HEK293 (cell line): ENCODE results near the gene DVL1.
A peak's percentile ranks its signal among the peaks of the same experiment; 100 is the strongest.

ENCODE experiments used
- ATF2 ChIP-seq: fragments of 450-650 bp; formaldehyde crosslinking; IDR thresholded peaks from 2 replicates; pipeline ENCODE4 v1.5.1; 2016; ENCODE audit warnings: missing biosample characterization, missing genetic modification characterization, low read depth
- EGR2 ChIP-seq: fragments of 450-650 bp; formaldehyde crosslinking; IDR thresholded peaks from 2 replicates; pipeline ENCODE4 v1.5.1; 2016; ENCODE audit warnings: low read depth, missing biosample characterization, missing genetic modification characterization
- ELK4 ChIP-seq: IDR thresholded peaks from 2 replicates; pipeline ENCODE4 v1.6.1; 2011; ENCODE audit warnings: mild to moderate bottlenecking, low read depth, low read length, borderline replicate concordance
- GLI4 ChIP-seq: fragments of 450-650 bp; formaldehyde crosslinking; IDR thresholded peaks from 2 replicates; pipeline ENCODE4 v1.5.1; 2016; ENCODE audit warnings: missing biosample characterization, missing genetic modification characterization
- HOXC10 ChIP-seq: sonication (generic); formaldehyde crosslinking; IDR thresholded peaks from 2 replicates; pipeline ENCODE4 v1.8.1; 2023; ENCODE audit warnings: mild to moderate bottlenecking, missing genetic modification reagents
- TRIM28 ChIP-seq: IDR thresholded peaks from 2 replicates; pipeline ENCODE4 v1.6.1; 2011; ENCODE audit warnings: low read length, control low read depth, borderline replicate concordance
- WT1 ChIP-seq: fragments of 450-650 bp; formaldehyde crosslinking; IDR thresholded peaks from 2 replicates; pipeline ENCODE4 v1.5.1; 2016; ENCODE audit warnings: missing biosample characterization, missing genetic modification characterization
- YY1 ChIP-seq: fragments of 450-650 bp; formaldehyde crosslinking; IDR thresholded peaks from 2 replicates; pipeline ENCODE4 v1.5.1; 2018; ENCODE audit warnings: missing biosample characterization, missing genetic modification characterization
- ZBTB17 ChIP-seq: fragments of 450-650 bp; formaldehyde crosslinking; IDR thresholded peaks from 2 replicates; pipeline ENCODE4 v1.5.1; 2016; ENCODE audit warnings: missing biosample characterization, missing genetic modification characterization
- ZBTB20 ChIP-seq: fragments of 450-650 bp; formaldehyde crosslinking; IDR thresholded peaks from 2 replicates; pipeline ENCODE4 v1.5.1; 2016; ENCODE audit warnings: missing biosample characterization, missing genetic modification characterization
- ZNF133 ChIP-seq: fragments of 450-650 bp; formaldehyde crosslinking; IDR thresholded peaks from 2 replicates; pipeline ENCODE4 v1.5.1; 2016; ENCODE audit warnings: missing biosample characterization, missing genetic modification characterization
- ZNF138 ChIP-seq: fragments of 450-650 bp; formaldehyde crosslinking; IDR thresholded peaks from 2 replicates; pipeline ENCODE4 v1.5.1; 2016; ENCODE audit warnings: missing biosample characterization, missing genetic modification characterization, borderline replicate concordance
- ZNF157 ChIP-seq: fragments of 450-650 bp; formaldehyde crosslinking; IDR thresholded peaks from 2 replicates; pipeline ENCODE4 v1.5.1; 2016; ENCODE audit warnings: missing biosample characterization, missing genetic modification characterization
- ZNF324 ChIP-seq: fragments of 450-650 bp; formaldehyde crosslinking; IDR thresholded peaks from 2 replicates; pipeline ENCODE4 v1.5.1; 2016; ENCODE audit warnings: missing biosample characterization, missing genetic modification characterization
- ZNF350 ChIP-seq: fragments of 450-650 bp; formaldehyde crosslinking; IDR thresholded peaks from 2 replicates; pipeline ENCODE4 v1.5.0; 2017; ENCODE audit warnings: missing biosample characterization, mild to moderate bottlenecking, missing genetic modification characterization
- ZNF416 ChIP-seq: fragments of 450-650 bp; formaldehyde crosslinking; IDR thresholded peaks from 2 replicates; pipeline ENCODE4 v1.5.1; 2016; ENCODE audit warnings: missing biosample characterization, missing genetic modification characterization
- ZNF548 ChIP-seq: fragments of 450-650 bp; formaldehyde crosslinking; IDR thresholded peaks from 2 replicates; pipeline ENCODE4 v1.5.1; 2016; ENCODE audit warnings: missing biosample characterization, missing genetic modification characterization
- ZNF596 ChIP-seq: fragments of 450-650 bp; IDR thresholded peaks from 2 replicates; pipeline ENCODE4 v1.5.0; 2018; ENCODE audit warnings: missing biosample characterization, mild to moderate bottlenecking, missing genetic modification characterization, moderate library complexity
- ZNF621 ChIP-seq: fragments of 450-650 bp; formaldehyde crosslinking; IDR thresholded peaks from 2 replicates; pipeline ENCODE4 v1.5.1; 2017; ENCODE audit warnings: missing biosample characterization, missing genetic modification characterization
- ZNF660 ChIP-seq: fragments of 450-650 bp; IDR thresholded peaks from 2 replicates; pipeline ENCODE4 v1.5.1; 2018; ENCODE audit warnings: missing biosample characterization, mild to moderate bottlenecking, missing genetic modification characterization
- ZSCAN18 ChIP-seq: fragments of 450-650 bp; formaldehyde crosslinking; IDR thresholded peaks from 2 replicates; pipeline ENCODE4 v1.5.1; 2016; ENCODE audit warnings: missing biosample characterization, missing genetic modification characterization
- TF ChIP-seq, protein P1 (sequence below): fragments of 450-650 bp; formaldehyde crosslinking; IDR thresholded peaks from 2 replicates; pipeline ENCODE4 v1.5.1; 2016; ENCODE audit warnings: missing biosample characterization, missing genetic modification characterization, borderline replicate concordance
- TF ChIP-seq, protein P2 (sequence below): fragments of 450-650 bp; formaldehyde crosslinking; IDR thresholded peaks from 2 replicates; pipeline ENCODE4 v1.5.1; 2016; ENCODE audit warnings: missing biosample characterization, missing genetic modification characterization
- TF ChIP-seq, protein P3 (sequence below): fragments of 450-650 bp; formaldehyde crosslinking; IDR thresholded peaks from 2 replicates; pipeline ENCODE4 v1.5.1; 2016; ENCODE audit warnings: missing biosample characterization, missing genetic modification characterization
- TF ChIP-seq, protein P4 (sequence below): sonication (generic); formaldehyde crosslinking; IDR thresholded peaks from 2 replicates; pipeline ENCODE4 v1.8.1; 2022; ENCODE audit warnings: mild to moderate bottlenecking, moderate library complexity, missing genetic modification reagents

The DVL1 gene

GRCh38 chr1:1351511-1352427, 2.6 kb upstream of the DVL1 start (continued):
- TF ChIP-seq, protein P1, sequence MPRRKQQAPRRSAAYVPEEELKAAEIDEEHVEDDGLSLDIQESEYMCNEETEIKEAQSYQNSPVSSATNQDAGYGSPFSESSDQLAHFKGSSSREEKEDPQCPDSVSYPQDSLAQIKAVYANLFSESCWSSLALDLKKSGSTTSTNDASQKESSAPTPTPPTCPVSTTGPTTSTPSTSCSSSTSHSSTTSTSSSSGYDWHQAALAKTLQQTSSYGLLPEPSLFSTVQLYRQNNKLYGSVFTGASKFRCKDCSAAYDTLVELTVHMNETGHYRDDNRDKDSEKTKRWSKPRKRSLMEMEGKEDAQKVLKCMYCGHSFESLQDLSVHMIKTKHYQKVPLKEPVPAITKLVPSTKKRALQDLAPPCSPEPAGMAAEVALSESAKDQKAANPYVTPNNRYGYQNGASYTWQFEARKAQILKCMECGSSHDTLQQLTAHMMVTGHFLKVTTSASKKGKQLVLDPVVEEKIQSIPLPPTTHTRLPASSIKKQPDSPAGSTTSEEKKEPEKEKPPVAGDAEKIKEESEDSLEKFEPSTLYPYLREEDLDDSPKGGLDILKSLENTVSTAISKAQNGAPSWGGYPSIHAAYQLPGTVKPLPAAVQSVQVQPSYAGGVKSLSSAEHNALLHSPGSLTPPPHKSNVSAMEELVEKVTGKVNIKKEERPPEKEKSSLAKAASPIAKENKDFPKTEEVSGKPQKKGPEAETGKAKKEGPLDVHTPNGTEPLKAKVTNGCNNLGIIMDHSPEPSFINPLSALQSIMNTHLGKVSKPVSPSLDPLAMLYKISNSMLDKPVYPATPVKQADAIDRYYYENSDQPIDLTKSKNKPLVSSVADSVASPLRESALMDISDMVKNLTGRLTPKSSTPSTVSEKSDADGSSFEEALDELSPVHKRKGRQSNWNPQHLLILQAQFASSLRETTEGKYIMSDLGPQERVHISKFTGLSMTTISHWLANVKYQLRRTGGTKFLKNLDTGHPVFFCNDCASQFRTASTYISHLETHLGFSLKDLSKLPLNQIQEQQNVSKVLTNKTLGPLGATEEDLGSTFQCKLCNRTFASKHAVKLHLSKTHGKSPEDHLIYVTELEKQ (tag by site-specific recombination) = no peak
- TF ChIP-seq YY1 (tag by site-specific recombination) (no peak), ZBTB20 (tag by site-specific recombination) (no peak), HOXC10 (no peak), ZSCAN18 (tag by site-specific recombination) (no peak), ZNF138 (tag by site-specific recombination) (no peak), ZNF548 (tag by site-specific recombination) (no peak), GLI4 (tag by site-specific recombination) (no peak), ZNF621 (tag by site-specific recombination) (no peak), ELK4 (no peak), ZNF416 (tag by site-specific recombination) (no peak), WT1 (tag by site-specific recombination) (no peak), ZNF133 (tag by site-specific recombination) (no peak), EGR2 (peak; percentile 48; the same call in 1 of the 2 replicates), ATF2 (tag by site-specific recombination) (no peak), ZNF596 (tag by site-specific recombination) (no peak), TRIM28 (no peak), ZNF350 (tag by site-specific recombination) (no peak), ZNF660 (tag by site-specific recombination) (no peak), ZBTB17 (tag by site-specific recombination) (peak; percentile 73), ZNF157 (no peak), ZNF324 (tag by site-specific recombination) (no peak)
- TF ChIP-seq, protein P2, sequence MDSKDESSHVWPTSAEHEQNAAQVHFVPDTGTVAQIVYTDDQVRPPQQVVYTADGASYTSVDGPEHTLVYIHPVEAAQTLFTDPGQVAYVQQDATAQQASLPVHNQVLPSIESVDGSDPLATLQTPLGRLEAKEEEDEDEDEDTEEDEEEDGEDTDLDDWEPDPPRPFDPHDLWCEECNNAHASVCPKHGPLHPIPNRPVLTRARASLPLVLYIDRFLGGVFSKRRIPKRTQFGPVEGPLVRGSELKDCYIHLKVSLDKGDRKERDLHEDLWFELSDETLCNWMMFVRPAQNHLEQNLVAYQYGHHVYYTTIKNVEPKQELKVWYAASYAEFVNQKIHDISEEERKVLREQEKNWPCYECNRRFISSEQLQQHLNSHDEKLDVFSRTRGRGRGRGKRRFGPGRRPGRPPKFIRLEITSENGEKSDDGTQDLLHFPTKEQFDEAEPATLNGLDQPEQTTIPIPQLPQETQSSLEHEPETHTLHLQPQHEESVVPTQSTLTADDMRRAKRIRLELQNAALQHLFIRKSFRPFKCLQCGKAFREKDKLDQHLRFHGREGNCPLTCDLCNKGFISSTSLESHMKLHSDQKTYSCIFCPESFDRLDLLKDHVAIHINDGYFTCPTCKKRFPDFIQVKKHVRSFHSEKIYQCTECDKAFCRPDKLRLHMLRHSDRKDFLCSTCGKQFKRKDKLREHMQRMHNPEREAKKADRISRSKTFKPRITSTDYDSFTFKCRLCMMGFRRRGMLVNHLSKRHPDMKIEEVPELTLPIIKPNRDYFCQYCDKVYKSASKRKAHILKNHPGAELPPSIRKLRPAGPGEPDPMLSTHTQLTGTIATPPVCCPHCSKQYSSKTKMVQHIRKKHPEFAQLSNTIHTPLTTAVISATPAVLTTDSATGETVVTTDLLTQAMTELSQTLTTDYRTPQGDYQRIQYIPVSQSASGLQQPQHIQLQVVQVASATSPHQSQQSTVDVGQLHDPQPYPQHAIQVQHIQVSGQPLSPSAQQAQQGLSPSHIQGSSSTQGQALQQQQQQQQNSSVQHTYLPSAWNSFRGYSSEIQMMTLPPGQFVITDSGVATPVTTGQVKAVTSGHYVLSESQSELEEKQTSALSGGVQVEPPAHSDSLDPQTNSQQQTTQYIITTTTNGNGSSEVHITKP (tag by site-specific recombination) = no peak
- TF ChIP-seq, protein P3, sequence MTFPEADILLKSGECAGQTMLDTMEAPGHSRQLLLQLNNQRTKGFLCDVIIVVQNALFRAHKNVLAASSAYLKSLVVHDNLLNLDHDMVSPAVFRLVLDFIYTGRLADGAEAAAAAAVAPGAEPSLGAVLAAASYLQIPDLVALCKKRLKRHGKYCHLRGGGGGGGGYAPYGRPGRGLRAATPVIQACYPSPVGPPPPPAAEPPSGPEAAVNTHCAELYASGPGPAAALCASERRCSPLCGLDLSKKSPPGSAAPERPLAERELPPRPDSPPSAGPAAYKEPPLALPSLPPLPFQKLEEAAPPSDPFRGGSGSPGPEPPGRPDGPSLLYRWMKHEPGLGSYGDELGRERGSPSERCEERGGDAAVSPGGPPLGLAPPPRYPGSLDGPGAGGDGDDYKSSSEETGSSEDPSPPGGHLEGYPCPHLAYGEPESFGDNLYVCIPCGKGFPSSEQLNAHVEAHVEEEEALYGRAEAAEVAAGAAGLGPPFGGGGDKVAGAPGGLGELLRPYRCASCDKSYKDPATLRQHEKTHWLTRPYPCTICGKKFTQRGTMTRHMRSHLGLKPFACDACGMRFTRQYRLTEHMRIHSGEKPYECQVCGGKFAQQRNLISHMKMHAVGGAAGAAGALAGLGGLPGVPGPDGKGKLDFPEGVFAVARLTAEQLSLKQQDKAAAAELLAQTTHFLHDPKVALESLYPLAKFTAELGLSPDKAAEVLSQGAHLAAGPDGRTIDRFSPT (tag by site-specific recombination) = peak; percentile 53; the same call in 1 of the 2 replicates
- TF ChIP-seq, protein P4, sequence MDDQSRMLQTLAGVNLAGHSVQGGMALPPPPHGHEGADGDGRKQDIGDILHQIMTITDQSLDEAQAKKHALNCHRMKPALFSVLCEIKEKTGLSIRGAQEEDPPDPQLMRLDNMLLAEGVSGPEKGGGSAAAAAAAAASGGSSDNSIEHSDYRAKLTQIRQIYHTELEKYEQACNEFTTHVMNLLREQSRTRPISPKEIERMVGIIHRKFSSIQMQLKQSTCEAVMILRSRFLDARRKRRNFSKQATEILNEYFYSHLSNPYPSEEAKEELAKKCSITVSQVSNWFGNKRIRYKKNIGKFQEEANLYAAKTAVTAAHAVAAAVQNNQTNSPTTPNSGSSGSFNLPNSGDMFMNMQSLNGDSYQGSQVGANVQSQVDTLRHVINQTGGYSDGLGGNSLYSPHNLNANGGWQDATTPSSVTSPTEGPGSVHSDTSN (CRISPR knock-in tag) = no peak
